Fibroblast of mammary gland (primary cell): ENCODE measurements around the gene ERC1.

Experiments
- DNase-seq: peaks from one replicate; pipeline ENCODE4 v3.0.0-alpha.2; 2010; ENCODE audit warnings: low read depth
- H3K4me3 ChIP-seq: 2 replicates; pipeline ENCODE4 v1.5.1; 2011; ENCODE audit warnings: low read depth, mild to moderate bottlenecking, low read length, moderate library complexity; ENCODE audit not compliant: control insufficient read depth
- CTCF ChIP-seq: conservative IDR thresholded peaks from 2 replicates; pipeline ENCODE4 v1.5.1; 2011; ENCODE audit warnings: low read depth, low read length, inconsistent platforms; ENCODE audit not compliant: control insufficient read depth, insufficient read depth

The ERC1 gene

GRCh38 chr12:1199700-1200099, 208.7 kb downstream of the ERC1 start:
- DNase-seq, result no peak
- no peak for TF ChIP-seq CTCF
- no peak overlapping the region for H3K4me3 ChIP-seq

GRCh38 chr12:1201030-1201429, 210.0 kb downstream of the ERC1 start:
- no peak overlapping the region for H3K4me3 ChIP-seq
- TF ChIP-seq CTCF, result no peak
- DNase-seq, result no peak

GRCh38 chr12:1201886-1202285, 210.9 kb downstream of the ERC1 start:
- H3K4me3 ChIP-seq, result no peak overlapping the region
- no peak for TF ChIP-seq CTCF
- no peak for DNase-seq

GRCh38 chr12:1203735-1204019, 212.7 kb downstream of the ERC1 start:
- no peak for DNase-seq
- no peak overlapping the region for H3K4me3 ChIP-seq
- no peak for TF ChIP-seq CTCF

GRCh38 chr12:1204581-1205121, 213.6 kb downstream of the ERC1 start:
- no peak for TF ChIP-seq CTCF
- H3K4me3 ChIP-seq, result peak overlapping the region; percentile 48
- DNase-seq, result peak; percentile 24

- no peak overlapping the region for H3K4me3 ChIP-seq
- TF ChIP-seq CTCF, result no peak
- DNase-seq, result peak; percentile 35
Observed at GRCh38 chr12:1205512-1206060, 214.6 kb downstream of the ERC1 start.

GRCh38 chr12:1206118-1206734, 215.2 kb downstream of the ERC1 start:
- DNase-seq, result no peak
- no peak overlapping the region for H3K4me3 ChIP-seq
- TF ChIP-seq CTCF, result no peak
